HepG2 (cell line): ENCODE measurements around the gene SYVN1. TPM values are rescaled to one million over a fixed set of nuclear protein-coding genes. Genes with fewer than 3 reads are reported as not detected.

ENCODE experiments used
- CHD4 ChIP-seq: fragments of 200-600 bp; sonication (generic); IDR thresholded peaks from 2 replicates; pipeline ENCODE4 v1.7.0; 2017; ENCODE audit warnings: mild to moderate bottlenecking, low read length, borderline replicate concordance
- CSRNP2 ChIP-seq: sonication (generic); formaldehyde crosslinking; conservative IDR thresholded peaks from 2 replicates; pipeline ENCODE4 v1.8.0; 2022; ENCODE audit warnings: low read depth, missing genetic modification reagents
- FOXA1 ChIP-seq, 2 experiments: fragments of 450-650 bp in 1 of 2; sonication (generic) in 1 of 2; formaldehyde crosslinking in 1 of 2; IDR thresholded peaks; 2 replicates each; pipeline versions ENCODE4 v1.4.0 to v1.6.1; 2016 to 2020; ENCODE audit warnings: missing genetic modification reagents in 1 of 2
- MIER3 ChIP-seq: IDR thresholded peaks from 2 replicates; pipeline ENCODE4 v1.6.1; 2016; ENCODE audit warnings: missing compliant biosample characterization, borderline replicate concordance
- NFKBIZ ChIP-seq: IDR thresholded peaks from 2 replicates; pipeline ENCODE4 v1.6.1; 2018; ENCODE audit warnings: missing genetic modification reagents, missing compliant biosample characterization
- NR1H2 ChIP-seq: sonication (generic); formaldehyde crosslinking; IDR thresholded peaks from 2 replicates; pipeline ENCODE4 v1.8.1; 2022; ENCODE audit warnings: low read depth, missing genetic modification reagents, borderline replicate concordance
- TAF1 ChIP-seq: sonication (generic); formaldehyde crosslinking; IDR thresholded peaks from 2 replicates; pipeline ENCODE4 v1.4.0; 2020; ENCODE audit warnings: missing genetic modification reagents
- TERF1 ChIP-seq: sonication (generic); formaldehyde crosslinking; IDR thresholded peaks from 2 replicates; pipeline ENCODE4 v1.8.0; 2022; ENCODE audit warnings: mild to moderate bottlenecking, missing genetic modification reagents, moderate library complexity
- ZKSCAN8 ChIP-seq: IDR thresholded peaks from 2 replicates; pipeline ENCODE4 v1.6.1; 2016; ENCODE audit warnings: borderline replicate concordance, missing genetic modification reagents, missing compliant biosample characterization
- ZMAT3 ChIP-seq: sonication (generic); formaldehyde crosslinking; conservative IDR thresholded peaks from 2 replicates; pipeline ENCODE4 v1.7.0; 2021; ENCODE audit warnings: missing genetic modification reagents
- ZNF124 ChIP-seq: sonication (generic); formaldehyde crosslinking; IDR thresholded peaks from 2 replicates; pipeline ENCODE4 v1.4.0; 2020; ENCODE audit warnings: missing genetic modification reagents
- ZNF326 ChIP-seq: sonication (generic); formaldehyde crosslinking; IDR thresholded peaks from 2 replicates; pipeline ENCODE4 v1.4.0; 2020; ENCODE audit warnings: missing genetic modification reagents, borderline replicate concordance
- ZNF33A ChIP-seq: sonication (generic); formaldehyde crosslinking; IDR thresholded peaks from 2 replicates; pipeline ENCODE4 v1.5.1; 2020; ENCODE audit warnings: missing genetic modification reagents, mild to moderate bottlenecking, moderate library complexity, borderline replicate concordance
- ZNF557 ChIP-seq: sonication (generic); formaldehyde crosslinking; IDR thresholded peaks from 2 replicates; pipeline ENCODE4 v1.4.0; 2020; ENCODE audit warnings: missing genetic modification reagents
- ZNF598 ChIP-seq: sonication (generic); formaldehyde crosslinking; IDR thresholded peaks from 2 replicates; pipeline ENCODE4 v1.5.1; 2020; ENCODE audit warnings: mild to moderate bottlenecking, missing genetic modification reagents, borderline replicate concordance
- polyA plus RNA-seq, 8 experiments: library from polyadenylated mRNA; depleted of rRNA in 3 of 8; stranded (reverse) in 7 of 8; unstranded in 1 of 8; fragments of >200 nt; fragmentation: Illumina TruSeq in 4 of 8; extraction: Trizol in 4 of 8; gene quantifications; 2 replicates each; pipeline versions ENCODE4 v1.2.1 to v1.2.3, GENCODE V29; 2011 to 2016; ENCODE audit warnings: low read depth in 4 of 8, missing spikeins in 1 of 8, mixed read lengths in 1 of 8; ENCODE audit not compliant: insufficient read depth in 1 of 8
- total RNA-seq, 5 experiments: library from RNA; depleted of rRNA; stranded (reverse); fragments of >200 nt; fragmentation: Illumina TruSeq; extraction: Trizol; gene quantifications; 2 replicates each; pipeline ENCODE4 v1.2.3, GENCODE V29; 2016; ENCODE audit warnings: low read depth in 1 of 5
- TF ChIP-seq, protein P1 (sequence below): sonication (generic); formaldehyde crosslinking; IDR thresholded peaks from 2 replicates; pipeline ENCODE4 v1.4.0; 2020; ENCODE audit warnings: missing genetic modification reagents, mild to moderate bottlenecking, borderline replicate concordance
- TF ChIP-seq, protein P2 (sequence below): IDR thresholded peaks from 2 replicates; pipeline ENCODE4 v1.6.1; 2018; ENCODE audit warnings: missing genetic modification reagents, mild to moderate bottlenecking, missing compliant biosample characterization

The SYVN1 gene
- total and polyA plus RNA-seq, 2 of the 13 experiments (the other 11 are each of a cell fraction or from before 2014, with no cell fraction given) = 10.3 to 22.5 TPM

DNA sequence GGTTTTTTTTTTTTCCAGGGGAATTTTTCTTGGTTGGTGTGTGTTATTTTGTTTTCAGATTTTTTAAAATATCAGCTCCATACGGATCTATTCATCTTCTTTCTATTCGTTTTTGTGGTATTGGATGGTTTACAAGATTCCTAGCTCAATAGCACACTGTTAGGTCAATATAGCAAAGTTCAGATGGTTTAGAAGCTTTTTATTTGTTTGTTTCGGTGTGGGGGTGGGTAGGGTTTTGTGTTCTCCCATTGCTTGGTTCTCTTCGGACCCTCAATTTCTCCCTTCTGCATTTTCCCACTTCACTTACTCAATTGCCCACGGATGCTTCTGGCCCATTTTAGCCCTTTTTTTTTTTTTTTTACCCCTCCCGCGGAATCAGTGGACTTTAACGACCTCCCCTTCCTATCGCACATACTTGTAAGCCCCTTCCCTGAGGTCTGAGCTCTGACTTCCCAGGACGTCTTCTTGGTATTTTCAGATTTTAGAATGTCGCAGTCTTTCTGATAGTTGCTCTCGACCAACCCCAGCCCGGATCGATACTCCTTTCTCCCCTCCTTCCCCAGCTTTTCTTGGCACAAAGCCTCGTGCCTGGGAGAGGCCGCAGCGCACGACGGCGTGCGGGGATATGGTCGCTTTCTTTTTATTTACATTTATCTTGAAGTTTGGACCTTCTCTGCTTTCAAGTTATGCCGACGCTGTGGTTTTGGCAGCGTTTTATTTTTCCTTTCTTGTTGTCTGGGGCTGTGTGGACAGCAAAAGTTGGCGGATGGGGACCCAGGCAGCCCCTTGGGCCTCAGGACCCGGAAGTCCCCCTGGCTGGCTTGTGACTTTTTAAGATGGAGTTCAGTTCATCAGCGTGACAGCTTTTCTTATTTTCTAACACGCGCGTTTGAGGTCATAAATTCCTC, 31.3 kb upstream of the SYVN1 start (continued):
- TF ChIP-seq, protein P1, sequence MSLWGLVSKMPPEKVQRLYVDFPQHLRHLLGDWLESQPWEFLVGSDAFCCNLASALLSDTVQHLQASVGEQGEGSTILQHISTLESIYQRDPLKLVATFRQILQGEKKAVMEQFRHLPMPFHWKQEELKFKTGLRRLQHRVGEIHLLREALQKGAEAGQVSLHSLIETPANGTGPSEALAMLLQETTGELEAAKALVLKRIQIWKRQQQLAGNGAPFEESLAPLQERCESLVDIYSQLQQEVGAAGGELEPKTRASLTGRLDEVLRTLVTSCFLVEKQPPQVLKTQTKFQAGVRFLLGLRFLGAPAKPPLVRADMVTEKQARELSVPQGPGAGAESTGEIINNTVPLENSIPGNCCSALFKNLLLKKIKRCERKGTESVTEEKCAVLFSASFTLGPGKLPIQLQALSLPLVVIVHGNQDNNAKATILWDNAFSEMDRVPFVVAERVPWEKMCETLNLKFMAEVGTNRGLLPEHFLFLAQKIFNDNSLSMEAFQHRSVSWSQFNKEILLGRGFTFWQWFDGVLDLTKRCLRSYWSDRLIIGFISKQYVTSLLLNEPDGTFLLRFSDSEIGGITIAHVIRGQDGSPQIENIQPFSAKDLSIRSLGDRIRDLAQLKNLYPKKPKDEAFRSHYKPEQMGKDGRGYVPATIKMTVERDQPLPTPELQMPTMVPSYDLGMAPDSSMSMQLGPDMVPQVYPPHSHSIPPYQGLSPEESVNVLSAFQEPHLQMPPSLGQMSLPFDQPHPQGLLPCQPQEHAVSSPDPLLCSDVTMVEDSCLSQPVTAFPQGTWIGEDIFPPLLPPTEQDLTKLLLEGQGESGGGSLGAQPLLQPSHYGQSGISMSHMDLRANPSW = no peak
- TF ChIP-seq, protein P2, sequence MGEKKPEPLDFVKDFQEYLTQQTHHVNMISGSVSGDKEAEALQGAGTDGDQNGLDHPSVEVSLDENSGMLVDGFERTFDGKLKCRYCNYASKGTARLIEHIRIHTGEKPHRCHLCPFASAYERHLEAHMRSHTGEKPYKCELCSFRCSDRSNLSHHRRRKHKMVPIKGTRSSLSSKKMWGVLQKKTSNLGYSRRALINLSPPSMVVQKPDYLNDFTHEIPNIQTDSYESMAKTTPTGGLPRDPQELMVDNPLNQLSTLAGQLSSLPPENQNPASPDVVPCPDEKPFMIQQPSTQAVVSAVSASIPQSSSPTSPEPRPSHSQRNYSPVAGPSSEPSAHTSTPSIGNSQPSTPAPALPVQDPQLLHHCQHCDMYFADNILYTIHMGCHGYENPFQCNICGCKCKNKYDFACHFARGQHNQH (CRISPR knock-in tag) = peak; percentile 48; the same call in 1 of the 2 replicates
- TF ChIP-seq NR1H2 (CRISPR knock-in tag) = 0 out of 2 replicates have a peak, but pooled peaks have one; percentile 51
- TF ChIP-seq ZKSCAN8 (CRISPR knock-in tag) = 0 out of 2 replicates have a peak, but pooled peaks have one; percentile 51
- peak; percentile 65; the same call in 1 of the 2 replicates for TF ChIP-seq MIER3 (CRISPR knock-in tag)
- peak; percentile 67 for TF ChIP-seq FOXA1 (IDR thresholded peaks at IDR 0.05)
- TF ChIP-seq FOXA1 (CRISPR knock-in tag; IDR thresholded peaks at IDR 0.05) = peak; percentile 37
- no peak for TF ChIP-seq CSRNP2 (CRISPR knock-in tag)
- TF ChIP-seq TAF1 = 0 out of 2 replicates have a peak, but pooled peaks have one; percentile 10
- peak; percentile 50; the same call in 1 of the 2 replicates for TF ChIP-seq ZMAT3 (CRISPR knock-in tag)
- TF ChIP-seq NFKBIZ (CRISPR knock-in tag) = peak; percentile 25; the same call in 1 of the 2 replicates
- TF ChIP-seq TERF1 = no peak
- no peak for TF ChIP-seq ZNF557 (CRISPR knock-in tag)
- TF ChIP-seq CHD4 = peak; percentile 42
- TF ChIP-seq ZNF598 (CRISPR knock-in tag) = no peak
- TF ChIP-seq ZNF124 = peak; percentile 83; the same call in 1 of the 2 replicates
- no peak for TF ChIP-seq ZNF326 (CRISPR knock-in tag)
- peak; percentile 59; the same call in 1 of the 2 replicates for TF ChIP-seq ZNF33A (CRISPR knock-in tag)
